ENCODE data around the gene PKP2. TPM values are rescaled to one million over a fixed set of nuclear protein-coding genes. Genes with fewer than 3 reads are reported as not detected.
A peak's percentile ranks its signal among the peaks of the same experiment; 100 is the strongest.

PKP2 gene
- total and polyA plus RNA-seq, 2 of the 8 experiments (the other 6 are each of a cell fraction or from before 2014, with no cell fraction given) = 9.6 to 44.8 TPM

GRCh38 chr12:32756476-32757066 lies 140.0 kb downstream of the PKP2 start (continued):
- peak; percentile 37 for TF ChIP-seq CHD7 (IDR thresholded peaks at IDR 0.05; ENCODE audit: insufficient replicate concordance, low read length)
